Ectodermal cell (in vitro differentiated cells): ENCODE results near the gene TEK.
"Not testable (repeated sequence)": the region's sequence is repeated elsewhere in the genome, so short reads cannot be mapped to it uniquely, and the experiment has no call there.

Source experiments
- H3K27ac ChIP-seq: 2 replicates; pipeline ENCODE4 v1.7.0; 2013; ENCODE audit warnings: mild to moderate bottlenecking, low read depth, low read length; ENCODE audit not compliant: insufficient read depth, poor library complexity, severe bottlenecking
- H3K27me3 ChIP-seq: 2 replicates; pipeline ENCODE4 v1.7.0; 2013; ENCODE audit warnings: mild to moderate bottlenecking, low read length; ENCODE audit not compliant: insufficient read depth, control insufficient read depth, poor library complexity, severe bottlenecking
- H3K36me3 ChIP-seq: one replicate; pipeline ENCODE4 v1.7.0; 2013; ENCODE audit warnings: low read length; ENCODE audit not compliant: control insufficient read depth, insufficient read depth
- H3K4me1 ChIP-seq: one replicate; pipeline ENCODE4 v1.7.0; 2013; ENCODE audit warnings: low read length; ENCODE audit not compliant: control insufficient read depth, insufficient read depth
- H3K4me3 ChIP-seq: 2 replicates; pipeline ENCODE4 v1.7.0; 2013; ENCODE audit warnings: low read depth, low read length, control low read depth; ENCODE audit not compliant: insufficient read depth
- H3K9me3 ChIP-seq: 2 replicates; pipeline ENCODE4 v1.7.0; 2013; ENCODE audit warnings: mild to moderate bottlenecking, low read length, moderate library complexity; ENCODE audit not compliant: control insufficient read depth
- WGBS, 2 experiments: methylation state at CpG; one replicate each; pipeline ENCODE4 v1.1.7; 2013; ENCODE audit warnings: missing lambda C conversion rate in 2 of 2; 5-methylcytosine and 5-hydroxymethylcytosine counted together

TEK gene

DNA sequence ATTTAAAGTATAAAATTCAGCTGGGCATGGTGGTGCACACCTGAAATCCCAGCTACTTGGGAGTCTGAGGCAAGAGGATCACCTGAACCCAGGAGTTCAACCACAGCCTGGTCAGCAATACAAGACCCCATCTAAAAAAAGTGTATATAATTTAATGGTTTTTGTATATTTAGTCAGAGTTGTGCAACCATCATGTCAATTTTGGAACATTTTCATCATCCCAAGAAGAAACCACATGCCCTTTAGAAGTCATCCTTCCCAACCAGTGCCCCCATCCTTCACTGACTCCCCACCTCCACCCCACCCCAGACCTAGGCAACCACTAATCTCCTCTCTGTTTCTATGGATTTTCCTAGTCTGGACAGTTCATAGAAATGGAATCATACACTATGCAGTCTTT, 18.8 kb upstream of the TEK start:
- no peaks in the 10 kb centered on the region for H3K36me3 ChIP-seq
- no peak overlapping the region for H3K4me3 ChIP-seq
- no peaks in the 10 kb centered on the region for H3K9me3 ChIP-seq
- H3K27me3 ChIP-seq = no peaks in the 10 kb centered on the region
- H3K27ac ChIP-seq = no peak overlapping the region
- H3K4me1 ChIP-seq = no peaks in the 10 kb centered on the region

DNA sequence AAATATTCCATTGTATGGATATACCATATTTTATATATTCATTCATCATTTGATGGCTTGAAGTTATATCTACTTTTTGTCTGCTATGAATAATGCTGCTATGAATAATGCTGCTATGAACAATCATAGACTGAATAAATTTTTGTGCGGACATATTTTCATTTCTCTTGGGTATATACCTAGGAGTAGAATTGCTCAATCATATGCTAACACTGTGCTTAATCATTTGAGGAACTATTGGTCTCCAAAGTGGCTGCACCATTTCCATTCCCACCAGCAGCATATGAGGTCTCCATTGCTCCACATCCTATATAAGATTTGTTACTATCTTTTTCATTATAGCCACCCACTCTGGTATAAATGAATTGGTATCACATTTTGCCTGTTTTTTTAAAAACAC, 18.3 kb upstream of the TEK start:
- H3K36me3 ChIP-seq = no peaks in the 10 kb centered on the region
- H3K9me3 ChIP-seq = no peaks in the 10 kb centered on the region
- no peak overlapping the region for H3K4me3 ChIP-seq
- no peaks in the 10 kb centered on the region for H3K27me3 ChIP-seq
- WGBS, 2 experiments = 80 to 100% methylated on average over 1 of the region's 1 CpG
- no peak overlapping the region for H3K27ac ChIP-seq
- H3K4me1 ChIP-seq = no peaks in the 10 kb centered on the region

DNA sequence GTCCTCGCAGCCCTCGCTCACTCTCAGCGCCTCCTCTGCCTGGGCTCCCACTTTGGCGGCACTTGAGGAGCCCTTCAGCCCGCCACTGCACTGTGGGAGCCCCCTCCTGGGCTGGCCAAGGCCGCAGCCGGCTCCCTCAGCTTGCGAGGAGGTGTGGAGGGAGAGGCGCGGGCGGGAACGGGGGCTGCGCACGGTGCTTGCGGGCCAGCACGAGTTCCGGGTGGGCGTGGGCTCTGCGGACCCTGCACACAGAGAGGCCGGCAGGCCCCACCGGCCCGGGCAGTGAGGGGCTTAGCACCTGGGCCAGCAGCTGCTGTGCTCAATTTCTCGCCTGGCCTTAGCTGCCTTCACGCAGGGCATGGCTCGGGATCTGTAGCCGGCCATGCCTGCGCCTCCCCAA, 16.5 kb upstream of the TEK start:
- not testable (repeated sequence) for H3K9me3 ChIP-seq, H3K36me3 ChIP-seq, H3K4me3 ChIP-seq, H3K27ac ChIP-seq, H3K4me1 ChIP-seq, H3K27me3 ChIP-seq
- 95 to 96% methylated on average over 27 of the region's 27 CpGs for WGBS, 2 experiments

DNA sequence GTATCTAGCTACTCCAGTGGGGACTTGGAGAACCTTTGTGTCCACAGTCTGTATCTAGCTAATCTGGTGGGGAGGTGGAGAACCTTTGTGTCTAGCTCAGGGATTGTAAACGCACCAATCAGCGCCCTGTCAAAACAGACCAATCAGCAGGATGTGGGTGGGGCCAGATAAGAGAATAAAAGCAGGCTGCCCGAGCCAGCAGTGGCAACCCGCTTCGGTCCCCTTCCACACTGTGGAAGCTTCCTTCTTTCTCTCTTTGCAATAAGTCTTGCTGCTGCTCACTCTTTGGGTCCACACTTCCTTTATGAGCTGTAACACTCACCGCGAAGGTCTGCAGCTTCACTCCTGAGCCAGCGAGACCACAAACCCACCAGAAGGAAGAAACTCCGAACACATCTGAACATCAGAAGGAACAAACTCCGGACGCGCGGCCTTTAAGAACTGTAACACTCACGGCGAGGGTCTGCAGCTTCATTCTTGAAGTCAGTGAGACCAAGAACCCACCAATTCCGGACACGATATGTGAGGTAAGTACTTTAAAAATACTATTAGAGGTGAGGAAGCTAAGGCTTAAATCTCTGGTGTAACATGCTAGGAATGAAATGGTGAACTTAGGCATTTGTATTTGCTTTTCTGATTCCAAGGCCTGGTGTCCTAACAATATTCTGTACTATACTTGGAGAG, 15.5 kb upstream of the TEK start:
- H3K27me3 ChIP-seq, H3K27ac ChIP-seq, H3K4me1 ChIP-seq, H3K9me3 ChIP-seq, H3K4me3 ChIP-seq, H3K36me3 ChIP-seq: not testable (repeated sequence)
- 94 to 96% methylated on average over 17 of the region's 17 CpGs for WGBS, 2 experiments

DNA sequence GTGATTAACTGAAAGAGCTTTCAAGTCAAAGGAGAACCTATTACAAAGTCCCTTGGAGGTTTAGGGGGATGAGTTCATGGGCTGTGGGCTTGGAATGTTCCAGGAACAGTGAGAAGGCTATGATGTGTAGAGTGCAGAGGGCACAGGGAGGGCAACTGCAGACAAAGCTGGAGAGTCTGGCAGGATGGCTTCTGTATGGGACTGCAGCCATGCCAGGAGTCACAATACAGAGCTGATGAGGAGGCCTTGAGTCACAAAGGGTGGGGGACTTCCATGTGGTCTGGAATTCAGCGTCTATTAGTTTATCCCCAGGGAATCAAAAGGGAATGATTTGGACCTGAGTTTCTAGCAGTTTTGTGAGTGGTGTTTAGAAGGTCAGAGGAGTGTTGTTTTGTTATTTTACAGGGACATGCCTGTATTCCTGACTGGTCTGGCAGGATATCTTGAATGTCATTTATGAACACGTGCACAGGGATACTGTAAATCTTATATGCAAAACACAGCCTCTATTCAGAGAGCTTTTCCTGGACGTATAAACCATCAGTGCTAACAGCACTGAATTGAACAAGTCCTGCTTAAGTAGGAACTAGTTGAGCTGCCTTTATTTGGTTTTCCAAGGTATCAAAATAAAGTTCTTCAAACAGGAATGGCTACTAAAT, 14.3 kb upstream of the TEK start:
- WGBS, 2 experiments = 83 to 90% methylated on average over 3 of the region's 3 CpGs
- H3K4me1 ChIP-seq = no peaks in the 10 kb centered on the region
- H3K4me3 ChIP-seq = no peak overlapping the region
- no peaks in the 10 kb centered on the region for H3K9me3 ChIP-seq
- H3K36me3 ChIP-seq = no peaks in the 10 kb centered on the region
- no peaks in the 10 kb centered on the region for H3K27me3 ChIP-seq
- no peak overlapping the region for H3K27ac ChIP-seq

DNA sequence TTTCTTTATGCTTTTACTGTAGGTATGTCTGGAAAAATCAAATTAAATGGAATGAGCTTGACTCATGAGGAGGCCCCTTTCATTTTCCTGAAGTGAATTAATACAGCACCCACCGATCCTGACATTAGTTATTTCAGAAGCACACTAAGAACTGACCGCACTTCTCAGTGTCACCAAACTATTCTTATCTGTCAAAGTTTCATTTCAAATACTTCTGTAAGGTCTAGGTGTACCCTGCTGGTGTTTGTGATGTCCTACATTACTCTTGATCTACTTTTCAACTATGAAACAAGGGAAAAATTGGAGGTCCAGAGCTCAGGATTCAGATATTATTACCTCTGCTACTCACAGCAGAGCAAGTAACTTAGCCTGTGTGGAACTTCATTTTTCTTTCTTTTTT, 1.8 kb upstream of the TEK start:
- H3K4me1 ChIP-seq = peaks cover 4% of the 10 kb centered on the region
- no peaks in the 10 kb centered on the region for H3K9me3 ChIP-seq
- WGBS, 2 experiments = 94 to 95% methylated on average over 2 of the region's 2 CpGs
- H3K4me3 ChIP-seq = no peak overlapping the region
- H3K36me3 ChIP-seq = no peaks in the 10 kb centered on the region
- no peaks in the 10 kb centered on the region for H3K27me3 ChIP-seq
- no peak overlapping the region for H3K27ac ChIP-seq

DNA sequence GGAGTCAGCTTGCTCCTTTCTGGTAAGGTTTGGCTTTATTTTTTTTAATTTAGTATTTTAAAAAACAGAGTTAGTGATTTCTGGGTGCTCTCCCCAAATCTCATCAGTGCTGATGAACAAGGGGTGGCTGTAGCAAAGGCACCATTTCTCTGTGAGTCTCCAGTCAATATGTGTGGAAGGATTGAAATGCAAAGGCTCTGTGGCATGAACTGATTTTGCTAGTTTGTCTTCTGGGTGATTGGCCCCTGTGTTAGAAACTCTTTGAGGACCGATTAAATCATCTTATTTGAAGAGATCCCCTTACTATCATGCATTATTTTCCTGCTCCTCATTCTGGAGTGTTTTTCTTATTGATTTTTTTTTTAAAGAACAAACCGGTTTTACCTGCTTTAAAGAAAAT, 596 bp downstream of the TEK start:
- H3K4me1 ChIP-seq = peaks cover 4% of the 10 kb centered on the region
- H3K4me3 ChIP-seq = peak overlapping the region; percentile 45
- WGBS, 2 experiments = 67 to 73% methylated on average over 2 of the region's 2 CpGs
- peak overlapping the region; percentile 57 for H3K27ac ChIP-seq
- no peaks in the 10 kb centered on the region for H3K36me3 ChIP-seq
- no peaks in the 10 kb centered on the region for H3K27me3 ChIP-seq
- H3K9me3 ChIP-seq = no peaks in the 10 kb centered on the region

DNA sequence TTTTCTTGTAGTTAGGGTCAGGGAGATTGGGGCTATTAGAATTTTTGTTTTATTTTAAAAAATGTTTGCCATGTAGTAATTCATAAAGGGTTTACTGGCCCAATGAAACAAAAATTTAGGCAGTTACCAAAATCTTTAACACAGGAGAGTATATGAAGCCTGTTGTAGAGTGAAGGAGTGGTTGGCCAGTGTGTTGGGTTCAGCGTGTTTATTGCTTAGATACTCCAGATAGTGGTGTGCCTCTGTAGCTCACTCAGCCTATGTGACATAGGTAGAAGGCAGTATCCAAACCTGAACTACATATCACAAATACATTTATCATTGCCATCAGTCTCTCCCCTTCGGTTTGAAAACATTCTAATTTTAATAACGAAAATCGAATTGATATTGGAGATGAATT, 1.2 kb downstream of the TEK start:
- Histone ChIP-seq H3K4me3 (peak overlapping the region; percentile 45), H3K27ac (no peak overlapping the region), H3K4me1 (peaks cover 4% of the 10 kb centered on the region), H3K27me3 (no peaks in the 10 kb centered on the region), H3K36me3 (no peaks in the 10 kb centered on the region), H3K9me3 (no peaks in the 10 kb centered on the region)
- 0% methylated on average over 1 of the region's 4 CpGs for WGBS, 2 experiments

DNA sequence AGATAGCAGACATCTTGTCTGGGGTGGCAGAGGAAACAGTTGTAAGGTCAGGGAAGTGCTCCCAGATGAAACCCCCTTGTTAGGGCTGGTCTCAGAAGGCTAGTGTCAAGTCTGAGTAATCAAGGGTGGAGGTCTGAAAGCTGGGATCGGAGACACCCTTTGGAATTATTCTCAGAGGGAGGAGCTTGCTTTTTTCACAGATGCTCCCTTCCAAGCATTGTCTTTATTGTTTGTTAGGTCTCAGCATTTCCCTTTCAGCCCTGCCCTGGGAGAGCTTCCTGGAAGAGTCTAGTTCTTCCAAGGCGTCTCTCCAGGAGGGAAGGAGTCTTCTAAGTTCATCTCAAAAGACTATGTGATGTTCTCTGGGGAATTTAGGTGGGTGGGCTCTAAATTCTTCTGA, 3.2 kb downstream of the TEK start:
- no peaks in the 10 kb centered on the region for H3K27me3 ChIP-seq
- H3K4me1 ChIP-seq = peaks cover 4% of the 10 kb centered on the region
- no peaks in the 10 kb centered on the region for H3K9me3 ChIP-seq
- 62 to 64% methylated on average over 2 of the region's 2 CpGs for WGBS, 2 experiments
- H3K27ac ChIP-seq = no peak overlapping the region
- no peak overlapping the region for H3K4me3 ChIP-seq
- H3K36me3 ChIP-seq = no peaks in the 10 kb centered on the region

DNA sequence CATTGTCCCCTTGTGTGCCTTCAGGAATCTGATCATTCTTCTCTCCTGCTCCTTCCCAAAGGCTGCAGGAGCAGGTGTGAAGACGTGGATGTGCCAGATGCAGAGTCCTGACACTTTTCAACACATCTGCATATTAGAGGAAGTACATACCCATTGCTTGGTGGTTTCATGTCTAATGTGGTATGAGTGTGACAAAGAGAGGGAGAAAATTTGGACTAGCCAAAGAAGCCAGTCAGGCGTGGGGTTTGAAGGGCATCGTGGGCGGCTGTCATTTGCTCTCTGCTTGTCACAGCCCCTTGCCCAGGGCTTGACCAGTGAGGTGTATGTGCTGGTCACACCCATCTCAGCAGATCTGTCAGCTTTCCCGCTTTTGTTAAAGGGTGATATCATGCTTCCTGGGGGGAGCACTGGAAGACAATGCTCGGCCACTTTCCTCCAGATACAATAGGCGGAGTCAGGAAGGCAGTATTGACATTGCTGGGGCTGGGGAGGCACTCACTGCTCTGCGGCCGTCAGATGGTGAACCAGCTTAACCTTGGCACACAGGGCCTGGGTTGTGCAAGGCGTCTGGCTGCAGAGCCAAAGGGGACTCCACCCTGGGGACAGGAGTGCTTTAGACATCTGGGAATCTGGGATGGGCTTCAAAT, 8.6 kb downstream of the TEK start:
- no peak overlapping the region for H3K4me3 ChIP-seq

More for the DNA sequence above, 8.6 kb downstream of the TEK start:
- Histone ChIP-seq H3K27me3 (no peaks in the 10 kb centered on the region), H3K9me3 (no peaks in the 10 kb centered on the region), H3K27ac (no peak overlapping the region), H3K4me1 (no peaks in the 10 kb centered on the region), H3K36me3 (no peaks in the 10 kb centered on the region)
- WGBS, 2 experiments = 78 to 79% methylated on average over 10 of the region's 10 CpGs
